HepG2 (cell line): ENCODE measurements around the gene RECK. TPM values are rescaled to one million over a fixed set of nuclear protein-coding genes. Genes with fewer than 3 reads are reported as not detected.

Source experiments
- ASH2L ChIP-seq: fragments of 300-600, 200-600 bp; sonication (generic); IDR thresholded peaks from 2 replicates; pipeline ENCODE4 v1.7.0; 2017; ENCODE audit warnings: low read depth, mild to moderate bottlenecking, moderate library complexity, mixed read lengths, low read length; ENCODE audit not compliant: insufficient read length
- CEBPG ChIP-seq: IDR thresholded peaks from 2 replicates; pipeline ENCODE4 v1.6.1; 2016
- EED ChIP-seq: sonication (generic); formaldehyde crosslinking; IDR thresholded peaks from 2 replicates; pipeline ENCODE4 v1.5.0; 2020; ENCODE audit warnings: mild to moderate bottlenecking, missing genetic modification reagents
- HOXD1 ChIP-seq: sonication (generic); formaldehyde crosslinking; IDR thresholded peaks from 2 replicates; pipeline ENCODE4 v1.5.0; 2020; ENCODE audit warnings: missing genetic modification reagents
- IRF2 ChIP-seq: IDR thresholded peaks from 2 replicates; pipeline ENCODE4 v1.6.1; 2018; ENCODE audit warnings: missing genetic modification reagents, missing compliant biosample characterization
- KMT2A ChIP-seq: sonication (generic); formaldehyde crosslinking; IDR thresholded peaks from 2 replicates; pipeline ENCODE4 v1.4.0; 2020; ENCODE audit warnings: missing genetic modification reagents
- REL ChIP-seq: sonication (generic); formaldehyde crosslinking; conservative IDR thresholded peaks from 2 replicates; pipeline ENCODE4 v1.8.0; 2022; ENCODE audit warnings: mild to moderate bottlenecking, missing genetic modification reagents, moderate library complexity
- TFE3 ChIP-seq: IDR thresholded peaks from 2 replicates; pipeline ENCODE4 v1.6.1; 2016
- ZBTB7B ChIP-seq: sonication (generic); formaldehyde crosslinking; IDR thresholded peaks from 2 replicates; pipeline ENCODE4 v1.4.0; 2020; ENCODE audit warnings: missing genetic modification reagents
- ZFP36L2 ChIP-seq: sonication (generic); formaldehyde crosslinking; IDR thresholded peaks from 2 replicates; pipeline ENCODE4 v1.4.0; 2020; ENCODE audit warnings: missing genetic modification reagents
- ZNF230 ChIP-seq: sonication (generic); formaldehyde crosslinking; IDR thresholded peaks from 2 replicates; pipeline ENCODE4 v1.4.0; 2020; ENCODE audit warnings: mild to moderate bottlenecking, missing genetic modification reagents
- ZNF264 ChIP-seq: sonication (generic); formaldehyde crosslinking; IDR thresholded peaks from 2 replicates; pipeline ENCODE4 v1.4.0; 2020; ENCODE audit warnings: missing genetic modification reagents
- ZNF337 ChIP-seq: sonication (generic); formaldehyde crosslinking; IDR thresholded peaks from 2 replicates; pipeline ENCODE4 v1.5.1; 2020; ENCODE audit warnings: missing genetic modification reagents, low read depth, mild to moderate bottlenecking, borderline replicate concordance
- ZNF350 ChIP-seq: sonication (generic); formaldehyde crosslinking; IDR thresholded peaks from 2 replicates; pipeline ENCODE4 v1.4.0; 2020; ENCODE audit warnings: mild to moderate bottlenecking, low read depth, missing genetic modification reagents, borderline replicate concordance
- ZNF563 ChIP-seq: sonication (generic); formaldehyde crosslinking; IDR thresholded peaks from 2 replicates; pipeline ENCODE4 v1.8.0; 2022; ENCODE audit warnings: mild to moderate bottlenecking, moderate library complexity, missing genetic modification reagents
- ZNF709 ChIP-seq: sonication (generic); formaldehyde crosslinking; IDR thresholded peaks from 2 replicates; pipeline ENCODE4 v1.5.0; 2020; ENCODE audit warnings: mild to moderate bottlenecking, missing genetic modification reagents
- polyA plus RNA-seq, 8 experiments: library from polyadenylated mRNA; depleted of rRNA in 3 of 8; stranded (reverse) in 7 of 8; unstranded in 1 of 8; fragments of >200 nt; fragmentation: Illumina TruSeq in 4 of 8; extraction: Trizol in 4 of 8; gene quantifications; 2 replicates each; pipeline versions ENCODE4 v1.2.1 to v1.2.3, GENCODE V29; 2011 to 2016; ENCODE audit warnings: low read depth in 4 of 8, missing spikeins in 1 of 8, mixed read lengths in 1 of 8; ENCODE audit not compliant: insufficient read depth in 1 of 8
- total RNA-seq, 5 experiments: library from RNA; depleted of rRNA; stranded (reverse); fragments of >200 nt; fragmentation: Illumina TruSeq; extraction: Trizol; gene quantifications; 2 replicates each; pipeline ENCODE4 v1.2.3, GENCODE V29; 2016; ENCODE audit warnings: low read depth in 1 of 5
- TF ChIP-seq, protein P1 (sequence below): IDR thresholded peaks from 2 replicates; pipeline ENCODE4 v1.6.1; 2016; ENCODE audit warnings: low read depth
- TF ChIP-seq, protein P2 (sequence below): sonication (generic); formaldehyde crosslinking; IDR thresholded peaks from 2 replicates; pipeline ENCODE4 v1.4.0; 2020; ENCODE audit warnings: missing genetic modification reagents
- TF ChIP-seq, protein P3 (sequence below): sonication (generic); formaldehyde crosslinking; conservative IDR thresholded peaks from 2 replicates; pipeline ENCODE4 v1.8.0; 2022; ENCODE audit warnings: mild to moderate bottlenecking, moderate library complexity, missing genetic modification reagents

Gene RECK
- total and polyA plus RNA-seq, 2 of the 13 experiments (the other 11 are each of a cell fraction or from before 2014, with no cell fraction given): 3.1 to 4.8 TPM

DNA sequence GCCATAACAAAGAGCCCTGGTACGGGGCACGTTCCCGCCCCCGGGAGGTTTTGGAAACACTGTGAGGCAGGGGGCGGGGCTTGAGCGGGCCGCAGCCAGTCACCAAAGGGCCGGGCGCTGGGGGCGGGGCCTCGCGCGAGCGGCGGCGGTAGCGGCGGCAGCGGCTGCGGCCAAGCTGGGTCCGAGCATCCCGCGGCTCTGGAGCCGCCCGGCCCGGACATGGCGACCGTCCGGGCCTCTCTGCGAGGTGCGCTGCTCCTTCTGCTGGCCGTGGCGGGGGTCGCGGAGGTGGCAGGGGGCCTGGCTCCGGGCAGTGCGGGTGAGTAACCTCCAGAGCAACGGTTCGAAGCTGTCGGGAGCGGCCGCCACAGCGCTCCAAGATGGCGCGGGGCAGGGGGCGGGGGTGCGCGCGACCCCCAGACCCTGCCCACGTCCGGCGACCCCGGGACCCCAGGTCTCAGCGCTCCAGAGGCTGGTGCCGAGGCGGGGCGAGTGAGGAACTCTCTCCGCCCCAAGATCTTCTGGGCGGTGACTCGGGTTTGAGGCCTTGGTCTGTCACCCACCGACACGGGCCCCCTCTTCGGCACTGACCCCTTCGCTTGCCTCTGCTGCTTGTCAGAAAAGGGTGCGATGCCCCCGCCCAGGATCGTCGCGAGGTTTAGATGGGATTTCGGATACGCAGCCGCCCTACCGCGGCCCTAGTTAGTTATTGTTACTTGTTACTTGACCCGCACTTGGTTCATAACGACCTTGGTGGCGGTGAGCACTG is at the start of gene RECK (continued):
- TF ChIP-seq, protein P1, sequence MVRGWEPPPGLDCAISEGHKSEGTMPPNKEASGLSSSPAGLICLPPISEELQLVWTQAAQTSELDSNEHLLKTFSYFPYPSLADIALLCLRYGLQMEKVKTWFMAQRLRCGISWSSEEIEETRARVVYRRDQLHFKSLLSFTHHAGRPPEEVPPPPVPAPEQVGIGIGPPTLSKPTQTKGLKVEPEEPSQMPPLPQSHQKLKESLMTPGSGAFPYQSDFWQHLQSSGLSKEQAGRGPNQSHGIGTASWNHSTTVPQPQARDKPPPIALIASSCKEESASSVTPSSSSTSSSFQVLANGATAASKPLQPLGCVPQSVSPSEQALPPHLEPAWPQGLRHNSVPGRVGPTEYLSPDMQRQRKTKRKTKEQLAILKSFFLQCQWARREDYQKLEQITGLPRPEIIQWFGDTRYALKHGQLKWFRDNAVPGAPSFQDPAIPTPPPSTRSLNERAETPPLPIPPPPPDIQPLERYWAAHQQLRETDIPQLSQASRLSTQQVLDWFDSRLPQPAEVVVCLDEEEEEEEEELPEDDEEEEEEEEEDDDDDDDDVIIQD (CRISPR knock-in tag): no peak
- no peak for TF ChIP-seq TFE3
- TF ChIP-seq ZBTB7B (CRISPR knock-in tag): peak; percentile 79
- 0 out of 2 replicates have a peak, but pooled peaks have one; percentile 46 for TF ChIP-seq ZNF709 (CRISPR knock-in tag)
- TF ChIP-seq HOXD1 (CRISPR knock-in tag): 0 out of 2 replicates have a peak, but pooled peaks have one; percentile 27
- peak; percentile 61 for TF ChIP-seq ASH2L
- TF ChIP-seq, protein P2, sequence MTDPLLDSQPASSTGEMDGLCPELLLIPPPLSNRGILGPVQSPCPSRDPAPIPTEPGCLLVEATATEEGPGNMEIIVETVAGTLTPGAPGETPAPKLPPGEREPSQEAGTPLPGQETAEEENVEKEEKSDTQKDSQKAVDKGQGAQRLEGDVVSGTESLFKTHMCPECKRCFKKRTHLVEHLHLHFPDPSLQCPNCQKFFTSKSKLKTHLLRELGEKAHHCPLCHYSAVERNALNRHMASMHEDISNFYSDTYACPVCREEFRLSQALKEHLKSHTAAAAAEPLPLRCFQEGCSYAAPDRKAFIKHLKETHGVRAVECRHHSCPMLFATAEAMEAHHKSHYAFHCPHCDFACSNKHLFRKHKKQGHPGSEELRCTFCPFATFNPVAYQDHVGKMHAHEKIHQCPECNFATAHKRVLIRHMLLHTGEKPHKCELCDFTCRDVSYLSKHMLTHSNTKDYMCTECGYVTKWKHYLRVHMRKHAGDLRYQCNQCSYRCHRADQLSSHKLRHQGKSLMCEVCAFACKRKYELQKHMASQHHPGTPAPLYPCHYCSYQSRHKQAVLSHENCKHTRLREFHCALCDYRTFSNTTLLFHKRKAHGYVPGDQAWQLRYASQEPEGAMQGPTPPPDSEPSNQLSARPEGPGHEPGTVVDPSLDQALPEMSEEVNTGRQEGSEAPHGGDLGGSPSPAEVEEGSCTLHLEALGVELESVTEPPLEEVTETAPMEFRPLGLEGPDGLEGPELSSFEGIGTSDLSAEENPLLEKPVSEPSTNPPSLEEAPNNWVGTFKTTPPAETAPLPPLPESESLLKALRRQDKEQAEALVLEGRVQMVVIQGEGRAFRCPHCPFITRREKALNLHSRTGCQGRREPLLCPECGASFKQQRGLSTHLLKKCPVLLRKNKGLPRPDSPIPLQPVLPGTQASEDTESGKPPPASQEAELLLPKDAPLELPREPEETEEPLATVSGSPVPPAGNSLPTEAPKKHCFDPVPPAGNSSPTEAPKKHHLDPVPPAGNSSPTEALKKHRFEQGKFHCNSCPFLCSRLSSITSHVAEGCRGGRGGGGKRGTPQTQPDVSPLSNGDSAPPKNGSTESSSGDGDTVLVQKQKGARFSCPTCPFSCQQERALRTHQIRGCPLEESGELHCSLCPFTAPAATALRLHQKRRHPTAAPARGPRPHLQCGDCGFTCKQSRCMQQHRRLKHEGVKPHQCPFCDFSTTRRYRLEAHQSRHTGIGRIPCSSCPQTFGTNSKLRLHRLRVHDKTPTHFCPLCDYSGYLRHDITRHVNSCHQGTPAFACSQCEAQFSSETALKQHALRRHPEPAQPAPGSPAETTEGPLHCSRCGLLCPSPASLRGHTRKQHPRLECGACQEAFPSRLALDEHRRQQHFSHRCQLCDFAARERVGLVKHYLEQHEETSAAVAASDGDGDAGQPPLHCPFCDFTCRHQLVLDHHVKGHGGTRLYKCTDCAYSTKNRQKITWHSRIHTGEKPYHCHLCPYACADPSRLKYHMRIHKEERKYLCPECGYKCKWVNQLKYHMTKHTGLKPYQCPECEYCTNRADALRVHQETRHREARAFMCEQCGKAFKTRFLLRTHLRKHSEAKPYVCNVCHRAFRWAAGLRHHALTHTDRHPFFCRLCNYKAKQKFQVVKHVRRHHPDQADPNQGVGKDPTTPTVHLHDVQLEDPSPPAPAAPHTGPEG (CRISPR knock-in tag): 0 out of 2 replicates have a peak, but pooled peaks have one; percentile 51
- TF ChIP-seq EED: 0 out of 2 replicates have a peak, but pooled peaks have one; percentile 60
- no peak for TF ChIP-seq CEBPG (CRISPR knock-in tag)
- TF ChIP-seq, protein P3, sequence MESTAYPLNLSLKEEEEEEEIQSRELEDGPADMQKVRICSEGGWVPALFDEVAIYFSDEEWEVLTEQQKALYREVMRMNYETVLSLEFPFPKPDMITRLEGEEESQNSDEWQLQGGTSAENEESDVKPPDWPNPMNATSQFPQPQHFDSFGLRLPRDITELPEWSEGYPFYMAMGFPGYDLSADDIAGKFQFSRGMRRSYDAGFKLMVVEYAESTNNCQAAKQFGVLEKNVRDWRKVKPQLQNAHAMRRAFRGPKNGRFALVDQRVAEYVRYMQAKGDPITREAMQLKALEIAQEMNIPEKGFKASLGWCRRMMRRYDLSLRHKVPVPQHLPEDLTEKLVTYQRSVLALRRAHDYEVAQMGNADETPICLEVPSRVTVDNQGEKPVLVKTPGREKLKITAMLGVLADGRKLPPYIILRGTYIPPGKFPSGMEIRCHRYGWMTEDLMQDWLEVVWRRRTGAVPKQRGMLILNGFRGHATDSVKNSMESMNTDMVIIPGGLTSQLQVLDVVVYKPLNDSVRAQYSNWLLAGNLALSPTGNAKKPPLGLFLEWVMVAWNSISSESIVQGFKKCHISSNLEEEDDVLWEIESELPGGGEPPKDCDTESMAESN (CRISPR knock-in tag): 0 out of 2 replicates have a peak, but pooled peaks have one; percentile 30
- peak; percentile 80 for TF ChIP-seq ZNF563 (CRISPR knock-in tag)
- TF ChIP-seq ZNF264 (CRISPR knock-in tag): no peak
- TF ChIP-seq REL (CRISPR knock-in tag): no peak
- TF ChIP-seq KMT2A: peak; percentile 78; the same call in 1 of the 2 replicates
- no peak for TF ChIP-seq ZFP36L2
- TF ChIP-seq ZNF337 (CRISPR knock-in tag): no peak
- TF ChIP-seq ZNF230 (CRISPR knock-in tag): 0 out of 2 replicates have a peak, but pooled peaks have one; percentile 57
- TF ChIP-seq ZNF350: no peak
- TF ChIP-seq IRF2 (CRISPR knock-in tag): 0 out of 2 replicates have a peak, but pooled peaks have one; percentile 18
